ENCODE measurements around the gene HLCS. TPM values are rescaled to one million over a fixed set of nuclear protein-coding genes. Genes with fewer than 3 reads are reported as not detected.
"Not testable (repeated sequence)": the region's sequence is repeated elsewhere in the genome, so short reads cannot be mapped to it uniquely, and the experiment has no call there.

Gene HLCS
- total RNA-seq, 2 donors from 2014 or later, result 40.9 to 41.8 TPM

DNA sequence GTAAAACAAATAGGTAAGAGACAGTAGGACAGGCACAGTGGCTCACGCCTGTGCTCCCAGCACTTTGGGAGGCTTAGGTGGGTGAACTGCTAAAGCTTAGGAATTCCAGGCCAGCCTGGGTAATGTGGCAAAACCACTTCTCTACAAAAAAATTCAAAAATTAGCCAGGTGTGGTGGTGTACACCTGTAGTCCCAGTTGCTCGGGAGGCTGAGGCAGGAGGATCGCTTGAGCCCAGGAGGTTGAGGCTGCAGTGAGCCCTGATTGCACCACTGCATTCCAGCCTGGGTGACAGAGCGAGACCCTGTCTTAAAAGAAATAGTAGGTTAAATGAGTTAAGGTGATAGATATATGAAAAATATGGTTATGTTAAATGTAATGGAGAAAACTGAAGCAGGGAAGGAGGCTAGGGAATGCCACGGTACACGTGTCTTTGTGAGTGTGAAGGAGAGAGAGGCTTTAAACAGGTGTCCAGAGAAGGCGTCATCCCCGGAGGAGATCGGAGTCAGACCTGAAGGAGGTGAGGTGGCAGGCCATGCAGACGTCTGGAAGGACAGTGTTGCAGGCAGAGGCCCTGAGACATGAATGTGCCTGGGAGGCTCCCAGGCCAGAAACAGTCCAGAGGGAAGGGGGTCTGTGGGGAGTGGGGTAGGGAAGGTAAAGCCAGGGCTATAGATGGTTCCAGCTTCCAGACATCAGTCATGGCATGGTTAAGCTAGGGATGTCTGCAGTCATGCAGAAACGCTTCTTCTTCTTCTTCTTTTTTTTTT, 32.8 kb upstream of the HLCS start:
- intact Hi-C loops (cut with DNase I), result no loop called here
- no peak for DNase-seq (ENCODE audit: low spot score)
- no peak overlapping the region for H3K27ac ChIP-seq
- H3K4me1 ChIP-seq (replicated peaks), result no peaks in the 10 kb centered on the region
- no peaks in the 10 kb centered on the region for H3K27me3 ChIP-seq (replicated peaks; ENCODE audit: insufficient read depth)
- WGBS, result 92% methylated on average over 11 of the region's 11 CpGs
- H3K9me3 ChIP-seq, result no peaks in the 10 kb centered on the region
- H3K4me3 ChIP-seq, result no peak overlapping the region
- no peaks in the 10 kb centered on the region for H3K36me3 ChIP-seq
- TF ChIP-seq POLR2AphosphoS5 (IDR thresholded peaks at IDR 0.05) (no peak), POLR2A (IDR thresholded peaks at IDR 0.05) (no peak)
- TF ChIP-seq, protein P1, sequence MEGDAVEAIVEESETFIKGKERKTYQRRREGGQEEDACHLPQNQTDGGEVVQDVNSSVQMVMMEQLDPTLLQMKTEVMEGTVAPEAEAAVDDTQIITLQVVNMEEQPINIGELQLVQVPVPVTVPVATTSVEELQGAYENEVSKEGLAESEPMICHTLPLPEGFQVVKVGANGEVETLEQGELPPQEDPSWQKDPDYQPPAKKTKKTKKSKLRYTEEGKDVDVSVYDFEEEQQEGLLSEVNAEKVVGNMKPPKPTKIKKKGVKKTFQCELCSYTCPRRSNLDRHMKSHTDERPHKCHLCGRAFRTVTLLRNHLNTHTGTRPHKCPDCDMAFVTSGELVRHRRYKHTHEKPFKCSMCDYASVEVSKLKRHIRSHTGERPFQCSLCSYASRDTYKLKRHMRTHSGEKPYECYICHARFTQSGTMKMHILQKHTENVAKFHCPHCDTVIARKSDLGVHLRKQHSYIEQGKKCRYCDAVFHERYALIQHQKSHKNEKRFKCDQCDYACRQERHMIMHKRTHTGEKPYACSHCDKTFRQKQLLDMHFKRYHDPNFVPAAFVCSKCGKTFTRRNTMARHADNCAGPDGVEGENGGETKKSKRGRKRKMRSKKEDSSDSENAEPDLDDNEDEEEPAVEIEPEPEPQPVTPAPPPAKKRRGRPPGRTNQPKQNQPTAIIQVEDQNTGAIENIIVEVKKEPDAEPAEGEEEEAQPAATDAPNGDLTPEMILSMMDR (IDR thresholded peaks at IDR 0.05), result no peak

DNA sequence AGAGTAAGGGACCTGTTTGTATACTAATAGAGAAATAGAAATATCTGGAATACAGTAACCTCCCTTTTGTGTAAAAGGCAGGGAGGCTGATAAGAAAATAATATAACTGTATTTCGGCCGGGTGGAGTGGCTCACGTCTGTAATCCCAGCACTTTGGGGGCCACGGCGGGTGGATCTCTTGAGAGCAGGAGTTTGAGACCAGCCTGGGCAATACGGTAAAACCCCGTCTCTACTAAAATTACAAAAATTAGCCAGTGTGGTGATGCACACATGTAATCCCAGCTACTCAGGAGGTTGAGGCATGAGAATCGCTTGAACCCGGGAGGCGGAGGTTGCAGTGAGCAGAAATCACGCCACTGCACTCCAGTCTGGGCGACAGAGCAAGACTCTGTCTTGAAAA, 28.8 kb upstream of the HLCS start:
- H3K4me1 ChIP-seq (replicated peaks); intact Hi-C loops (cut with DNase I); H3K4me3 ChIP-seq; H3K27ac ChIP-seq; H3K9me3 ChIP-seq; H3K27me3 ChIP-seq (replicated peaks; ENCODE audit: insufficient read depth); H3K36me3 ChIP-seq; DNase-seq (ENCODE audit: low spot score): not testable (repeated sequence)
- 94% methylated on average over 12 of the region's 12 CpGs for WGBS

DNA sequence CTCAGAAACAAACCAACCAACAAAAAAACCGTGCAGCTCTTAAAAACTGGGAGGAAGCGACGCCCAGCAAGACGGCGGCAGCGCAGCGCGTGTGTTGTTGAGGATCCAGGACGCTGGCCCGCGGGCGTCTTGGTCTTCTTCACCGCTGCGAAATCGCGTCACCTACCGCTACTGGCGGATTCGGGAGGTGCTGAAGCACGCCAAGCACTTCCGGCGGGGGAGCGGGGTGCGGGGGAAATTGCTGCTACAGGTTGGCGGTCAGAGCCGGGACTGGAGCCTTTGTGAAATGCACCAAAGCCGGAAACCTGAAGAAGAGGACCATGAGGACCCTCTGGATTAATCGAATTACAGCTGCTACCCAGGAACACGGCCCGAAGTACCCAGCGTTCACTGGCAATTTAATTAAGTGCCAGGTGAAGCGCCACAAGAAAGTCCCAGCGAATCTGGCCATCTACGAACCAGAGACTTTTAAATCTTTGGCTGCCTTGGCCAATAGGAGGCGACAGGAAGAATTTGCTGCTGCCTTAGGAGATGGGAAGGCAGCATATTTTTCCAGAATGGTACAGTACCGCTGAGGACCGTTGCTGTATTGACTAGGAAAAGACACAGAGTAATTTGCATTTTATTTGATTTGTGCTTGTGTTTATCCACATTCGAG, 28.2 kb upstream of the HLCS start:
- no peak overlapping the region for H3K4me3 ChIP-seq
- 36% methylated on average over 38 of the region's 38 CpGs for WGBS
- no peaks in the 10 kb centered on the region for H3K36me3 ChIP-seq
- TF ChIP-seq POLR2AphosphoS5 (IDR thresholded peaks at IDR 0.05), result no peak
- TF ChIP-seq POLR2A (IDR thresholded peaks at IDR 0.05), result no peak
- TF ChIP-seq, protein P1 (IDR thresholded peaks at IDR 0.05), result no peak
- H3K27me3 ChIP-seq (replicated peaks; ENCODE audit: insufficient read depth), result no peaks in the 10 kb centered on the region
- no peaks in the 10 kb centered on the region for H3K4me1 ChIP-seq (replicated peaks)
- intact Hi-C loops (cut with DNase I), result no loop called here
- no peak for DNase-seq (ENCODE audit: low spot score)
- H3K27ac ChIP-seq, result no peak overlapping the region
- H3K9me3 ChIP-seq, result no peaks in the 10 kb centered on the region

DNA sequence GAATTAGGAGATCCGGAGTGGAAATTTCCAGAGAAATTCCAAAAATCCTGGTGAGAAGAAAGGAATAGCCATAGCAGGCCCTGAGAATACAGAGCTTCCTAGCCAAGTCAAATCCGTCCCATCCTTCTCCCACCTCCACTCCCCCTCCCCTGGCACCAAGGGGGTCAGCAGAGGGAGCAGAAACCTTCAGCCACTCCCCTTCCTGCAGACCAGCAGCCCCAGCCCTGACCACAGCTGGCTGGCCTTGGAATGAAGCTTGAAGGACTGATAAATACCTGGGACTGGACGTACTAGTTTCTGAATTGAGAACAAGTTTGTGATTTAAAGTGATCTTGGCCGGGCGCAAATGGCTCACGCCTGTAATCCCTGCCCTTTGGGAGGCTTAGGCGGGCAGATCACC, 26.2 kb upstream of the HLCS start:
- H3K27me3 ChIP-seq (replicated peaks; ENCODE audit: insufficient read depth), result no peaks in the 10 kb centered on the region
- no peak for TF ChIP-seq POLR2AphosphoS5 (IDR thresholded peaks at IDR 0.05)
- TF ChIP-seq, protein P1 (IDR thresholded peaks at IDR 0.05), result no peak
- H3K27ac ChIP-seq, result no peak overlapping the region
- DNase-seq (ENCODE audit: low spot score), result no peak
- 72% methylated on average over 7 of the region's 7 CpGs for WGBS
- intact Hi-C loops (cut with DNase I), result no loop called here
- H3K4me1 ChIP-seq (replicated peaks), result no peaks in the 10 kb centered on the region
- no peaks in the 10 kb centered on the region for H3K36me3 ChIP-seq
- no peaks in the 10 kb centered on the region for H3K9me3 ChIP-seq
- H3K4me3 ChIP-seq, result no peak overlapping the region

DNA sequence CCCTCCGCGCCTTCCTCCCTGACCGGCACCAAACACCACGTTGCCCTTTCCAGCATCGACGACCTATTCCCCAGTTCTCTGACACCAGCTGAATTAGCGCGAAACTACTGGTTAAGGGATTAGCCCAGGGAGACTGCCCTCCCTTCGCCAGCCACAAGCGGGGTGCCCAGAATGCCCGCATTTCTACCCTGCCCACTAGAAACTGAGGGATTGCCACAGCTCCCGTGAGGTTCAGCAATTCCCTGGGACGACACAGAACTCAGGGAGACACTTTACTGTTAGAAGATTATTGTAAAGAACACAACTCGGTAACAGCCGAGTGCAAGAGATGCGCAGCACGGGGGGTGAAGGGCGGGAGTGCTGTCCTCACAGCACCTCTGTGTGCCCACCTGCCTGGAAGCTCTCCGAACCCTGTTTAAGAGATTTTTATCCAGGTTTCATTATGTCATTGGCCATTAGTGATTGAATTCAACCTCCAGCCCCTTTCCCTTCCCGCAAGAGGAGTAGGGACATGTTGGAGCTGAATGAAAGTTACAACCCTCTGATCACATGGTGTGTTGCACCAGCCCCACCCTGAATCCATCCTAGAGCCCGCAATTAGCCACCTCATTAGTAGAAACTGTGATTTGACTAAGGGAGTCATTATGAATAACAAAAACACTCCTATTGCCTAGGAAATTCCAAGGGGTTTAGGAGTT, 24.2 kb upstream of the HLCS start:
- Histone ChIP-seq H3K27me3 (replicated peaks; ENCODE audit: insufficient read depth) (no peaks in the 10 kb centered on the region), H3K4me1 (replicated peaks) (no peaks in the 10 kb centered on the region), H3K27ac (peak overlapping the region; percentile 89 to 93), H3K9me3 (no peaks in the 10 kb centered on the region), H3K4me3 (peak overlapping the region; percentile 56 to 68), H3K36me3 (no peaks in the 10 kb centered on the region)
- no peak for TF ChIP-seq POLR2A (IDR thresholded peaks at IDR 0.05)
- TF ChIP-seq, protein P1 (IDR thresholded peaks at IDR 0.05), result no peak
- no peak for TF ChIP-seq POLR2AphosphoS5 (IDR thresholded peaks at IDR 0.05)
- intact Hi-C loops (cut with DNase I), result loop anchor here (2.0 kb wide), 1 partner anchor 276 kb away; the partner anchor contains the start of gene VPS26C
- DNase-seq (ENCODE audit: low spot score), result no peak
- 65% methylated on average over 21 of the region's 21 CpGs for WGBS

Measured in prostate gland (tissue), 2 donors.